CD4-positive, alpha-beta T cell treated with Interleukin-2 at 100 ng/mL for 4 hours (primary cell): ENCODE measurements around the gene GCH1.

ENCODE experiments used
- DNase-seq: peaks from one replicate; pipeline ENCODE4 v3.0.0-alpha.2; 2020; ENCODE audit warnings: low spot score

Gene GCH1

GRCh38 chr14:54797556-54797955, 105.1 kb downstream of the GCH1 start:
- no peak for DNase-seq

GRCh38 chr14:54796961-54797360, 105.7 kb downstream of the GCH1 start:
- no peak for DNase-seq

GRCh38 chr14:54794796-54795195, 107.8 kb downstream of the GCH1 start:
- no peak for DNase-seq

- DNase-seq: no peak
These were observed 108.5 kb downstream of the GCH1 start for GRCh38 chr14:54794159-54794558.

- DNase-seq: no peak
These were observed 110.3 kb downstream of the GCH1 start for GRCh38 chr14:54792288-54792687.
